Thoracic aorta (tissue), 2 donors: ENCODE data around the gene RTRAF. TPM values are rescaled to one million over a fixed set of nuclear protein-coding genes. Genes with fewer than 3 reads are reported as not detected.

Source experiments
- ATAC-seq: fragments of 150-250 bp; one replicate; pipeline ENCODE4 v1.8.0; 2017; ENCODE audit warnings: low read depth; ENCODE audit not compliant: insufficient number of reproducible peaks, low FRiP score
- DNase-seq: peaks from one replicate; pipeline ENCODE4 v3.0.0-alpha.2; 2020; ENCODE audit warnings: low spot score
- H3K27ac ChIP-seq, 2 donors: fragments of 200-600 bp; sonication (generic); 1 replicate in 1 of 2; 2 replicates in 1 of 2; pipeline ENCODE4 v1.5.1; 2016; ENCODE audit warnings: mild to moderate bottlenecking in 2 of 2, moderate library complexity in 2 of 2
- H3K27me3 ChIP-seq: fragments of 200-600 bp; sonication (generic); replicated peaks from 2 replicates; pipeline ENCODE4 v1.6.0; 2016; ENCODE audit warnings: mild to moderate bottlenecking; ENCODE audit not compliant: insufficient read depth
- H3K36me3 ChIP-seq: fragments of 200-600 bp; sonication (generic); one replicate; pipeline ENCODE4 v1.5.1; 2016
- H3K4me1 ChIP-seq, 2 donors: fragments of 200-600 bp; sonication (generic); 1 replicate in 1 of 2; 2 replicates in 1 of 2; pipeline versions ENCODE4 v1.5.1 to v1.6.0; 2016; ENCODE audit warnings: low read depth in 2 of 2, mild to moderate bottlenecking in 1 of 2; ENCODE audit not compliant: control insufficient read depth in 1 of 2
- H3K4me3 ChIP-seq: fragments of 200-600 bp; sonication (generic); 2 replicates; pipeline ENCODE4 v1.5.1; 2016; ENCODE audit warnings: mild to moderate bottlenecking
- H3K9me3 ChIP-seq: fragments of 200-600 bp; sonication (generic); 2 replicates; pipeline ENCODE4 v1.5.1; 2016
- CTCF ChIP-seq: fragments of 200-600 bp; sonication (generic); IDR thresholded peaks from one replicate; pipeline ENCODE4 v1.5.1; 2019; ENCODE audit warnings: antibody characterized with exemption
- total RNA-seq, 2 donors: library from RNA; depleted of rRNA; stranded (reverse); fragments of >200 nt; gene quantifications; one replicate each; pipeline versions ENCODE4 v1.1.0 to v1.2.3, GENCODE V29; 2016

The RTRAF gene
- total RNA-seq, 2 donors from 2014 or later = 36.9 to 44.8 TPM

- DNase-seq (no peak), ATAC-seq (no peak)
- Histone ChIP-seq H3K27ac (no peak overlapping the region), H3K9me3 (no peaks in the 10 kb centered on the region), H3K36me3 (no peaks in the 10 kb centered on the region), H3K4me3 (no peak overlapping the region), H3K4me1 (no peaks in the 10 kb centered on the region), H3K27me3 (no peaks in the 10 kb centered on the region)
- TF ChIP-seq CTCF = no peak
These were observed 26.6 kb upstream of the RTRAF start for GRCh38 chr14:51962711-51963110.

GRCh38 chr14:51963286-51963685 lies 26.1 kb upstream of the RTRAF start:
- H3K27me3 ChIP-seq = no peaks in the 10 kb centered on the region
- H3K27ac ChIP-seq = no peak overlapping the region
- DNase-seq (no peak), ATAC-seq (no peak)
- H3K4me1 ChIP-seq = no peaks in the 10 kb centered on the region
- H3K9me3 ChIP-seq = no peaks in the 10 kb centered on the region
- no peak for TF ChIP-seq CTCF
- H3K4me3 ChIP-seq = no peak overlapping the region
- no peaks in the 10 kb centered on the region for H3K36me3 ChIP-seq

GRCh38 chr14:51967521-51967920 lies 21.8 kb upstream of the RTRAF start:
- ATAC-seq (no peak), DNase-seq (no peak)
- no peak overlapping the region for H3K27ac ChIP-seq
- H3K4me3 ChIP-seq = no peak overlapping the region
- no peaks in the 10 kb centered on the region for H3K27me3 ChIP-seq
- TF ChIP-seq CTCF = no peak
- H3K4me1 ChIP-seq = no peaks in the 10 kb centered on the region
- H3K36me3 ChIP-seq = no peaks in the 10 kb centered on the region
- no peaks in the 10 kb centered on the region for H3K9me3 ChIP-seq

- H3K27ac ChIP-seq = no peak overlapping the region
- DNase-seq = no peak
- H3K9me3 ChIP-seq = no peaks in the 10 kb centered on the region
- no peaks in the 10 kb centered on the region for H3K36me3 ChIP-seq
- TF ChIP-seq CTCF = no peak
- H3K4me1 ChIP-seq = no peaks in the 10 kb centered on the region
- H3K4me3 ChIP-seq = no peak overlapping the region
- H3K27me3 ChIP-seq = no peaks in the 10 kb centered on the region
- ATAC-seq = no peak
These were observed 19.4 kb upstream of the RTRAF start for GRCh38 chr14:51969852-51970540.

- DNase-seq = no peak
- H3K27ac ChIP-seq = no peak overlapping the region
- no peaks in the 10 kb centered on the region for H3K27me3 ChIP-seq
- no peaks in the 10 kb centered on the region for H3K4me1 ChIP-seq
- no peak for TF ChIP-seq CTCF
- H3K4me3 ChIP-seq = no peak overlapping the region
- H3K9me3 ChIP-seq = no peaks in the 10 kb centered on the region
- no peak for ATAC-seq
- no peaks in the 10 kb centered on the region for H3K36me3 ChIP-seq
These were observed 16.8 kb upstream of the RTRAF start for GRCh38 chr14:51972566-51972965.
